Cerebellar nuclear complex (tissue), 1 donor: Measurements from ENCODE around the gene ZNF24.

Source experiments
- DNase-seq, 2 experiments: peaks; one replicate each; lab custom pipeline; 2025; lab: John Stamatoyannopoulos, UW

The ZNF24 gene

DNA sequence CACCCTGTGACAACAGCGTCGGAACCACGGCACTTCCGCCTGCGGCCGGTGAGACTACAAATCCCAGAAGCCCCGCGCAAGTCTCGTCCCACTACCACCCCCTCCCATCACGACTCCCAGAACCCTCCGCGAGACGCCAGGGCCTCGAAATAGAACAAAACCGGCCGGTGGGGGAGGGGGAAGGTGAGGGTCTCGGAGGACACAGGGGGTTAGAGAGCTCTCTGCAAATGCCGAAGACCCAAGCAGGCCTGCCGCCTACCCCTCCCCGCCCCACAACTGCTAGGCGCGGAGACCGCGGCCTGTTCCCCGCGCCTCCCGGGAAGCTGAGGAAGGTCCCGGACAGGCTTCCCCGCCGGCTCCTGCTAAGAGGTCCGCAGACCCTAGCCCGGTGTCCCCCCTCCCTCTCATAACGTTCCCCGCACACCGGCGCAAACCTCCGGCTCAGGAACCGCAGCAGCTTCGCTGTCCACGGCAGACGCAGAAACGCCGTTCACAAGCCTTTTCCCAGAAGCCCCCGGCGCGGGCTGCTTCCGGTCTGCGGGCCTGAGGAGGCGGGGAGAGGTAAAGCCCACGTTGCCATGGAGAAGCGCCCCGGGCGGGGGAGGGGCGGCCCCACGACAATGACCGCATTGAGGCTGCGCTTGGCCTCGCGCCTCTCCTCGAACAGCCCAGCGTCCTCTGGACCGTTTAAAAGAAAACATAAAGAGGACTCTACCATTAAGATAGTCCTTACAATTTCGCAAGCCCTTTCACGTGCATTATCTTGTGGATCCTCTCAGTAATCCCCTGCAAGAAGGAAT is at the start of gene ZNF24:
Gene ZNF24, minus strand, starts transcription at position 485 of the 800 bp plus-strand sequence. CDS start 3,770 bp downstream, outside the sequence.
- peak; percentile 49 to 91 for DNase-seq

DNA sequence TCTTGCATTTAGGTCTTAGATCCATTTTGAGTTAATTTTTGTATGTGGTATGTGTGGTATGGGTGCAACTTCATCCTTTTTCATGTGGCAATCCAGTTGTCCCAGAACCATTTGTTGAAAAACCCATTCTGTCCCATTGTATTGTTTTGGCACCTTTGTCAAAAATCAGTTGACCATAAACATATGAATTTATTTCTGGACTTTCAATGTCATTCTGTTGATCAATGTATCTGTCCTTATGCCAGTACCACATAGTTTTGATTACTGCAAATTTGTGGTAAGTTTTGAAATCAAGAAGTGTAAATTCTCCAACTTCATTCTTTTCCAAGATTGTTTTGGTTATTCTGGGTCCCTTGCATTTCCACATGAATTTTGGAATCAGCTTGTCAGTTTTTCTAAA is 49.5 kb upstream of the ZNF24 start:
- no peak for DNase-seq

DNA sequence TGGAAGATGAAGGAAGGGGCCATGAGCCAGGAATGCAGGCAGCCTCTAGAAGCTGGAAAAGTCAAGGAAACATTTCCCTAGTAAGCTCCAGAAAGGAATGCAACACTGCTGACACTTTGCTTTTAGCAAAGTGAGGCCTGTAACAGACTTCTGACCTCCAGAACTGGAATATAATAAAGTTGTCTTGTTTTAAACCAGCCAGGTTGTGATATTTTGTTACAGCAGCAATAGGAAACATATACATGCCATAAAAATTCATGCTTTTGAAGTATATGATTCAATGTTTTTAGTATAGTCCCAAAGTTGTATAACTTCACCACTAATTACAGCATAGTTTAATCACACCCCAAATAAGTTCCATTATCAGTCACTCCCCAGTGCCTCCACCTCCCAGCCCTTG is 48.2 kb upstream of the ZNF24 start:
- no peak for DNase-seq

DNA sequence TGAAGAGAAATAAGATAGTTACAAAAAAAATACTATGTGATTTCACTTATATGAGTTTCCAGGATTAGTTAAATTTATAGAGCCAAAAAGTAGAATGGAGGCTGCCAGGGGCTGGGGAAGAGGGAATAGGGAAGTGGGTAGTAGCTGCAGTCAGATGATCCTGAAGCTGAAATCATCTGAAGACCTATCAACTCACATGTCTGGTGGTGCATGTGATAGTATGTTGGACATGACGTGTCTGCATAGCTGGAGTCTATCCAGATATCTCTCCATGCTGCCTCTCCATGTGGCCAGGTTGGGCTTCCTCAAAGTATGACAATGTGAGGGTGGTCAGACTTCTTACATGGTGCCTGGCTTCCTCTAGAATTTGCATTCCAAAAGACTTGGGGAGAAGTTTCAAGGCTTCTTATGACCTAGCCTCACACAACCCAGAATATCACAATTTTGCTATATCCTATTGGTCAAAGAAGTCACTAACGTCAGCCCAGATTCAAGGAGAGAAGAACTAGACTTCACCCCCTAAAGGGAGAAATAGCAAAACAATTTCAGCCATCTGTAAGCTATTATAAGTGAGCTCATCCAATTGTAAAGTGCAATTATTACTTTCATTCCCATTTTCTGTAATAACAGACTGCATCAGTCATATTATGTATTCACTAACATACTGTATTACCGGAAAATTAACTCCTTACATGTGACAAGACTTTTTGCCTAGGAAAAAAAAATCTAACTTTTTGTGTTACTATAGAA is 46.9 kb upstream of the ZNF24 start:
- DNase-seq: no peak

DNA sequence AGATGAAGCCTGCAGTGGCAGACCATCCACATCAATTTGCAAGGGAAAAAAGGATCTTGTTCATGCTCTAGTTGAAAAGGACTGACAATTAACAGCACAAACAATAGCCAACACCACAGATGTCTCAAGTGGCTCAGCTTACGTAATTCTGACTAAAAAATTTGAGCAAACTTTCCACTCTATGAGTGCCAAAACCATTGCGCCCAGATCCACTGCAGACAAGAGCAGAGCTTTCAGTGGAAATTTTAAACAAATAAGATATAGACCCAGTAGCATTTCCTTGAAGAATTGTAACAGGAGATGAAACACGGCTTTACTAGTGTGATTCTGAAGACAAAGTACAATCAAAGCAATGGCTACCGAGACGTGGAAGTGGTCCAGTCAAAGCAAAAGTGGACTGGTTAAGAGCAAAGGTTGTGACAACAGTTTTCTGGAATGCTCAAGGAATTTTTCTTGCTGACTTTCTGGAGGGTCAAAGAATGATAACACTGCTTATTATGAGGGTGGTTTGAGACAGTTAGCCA is 44.9 kb upstream of the ZNF24 start:
- DNase-seq: no peak

DNA sequence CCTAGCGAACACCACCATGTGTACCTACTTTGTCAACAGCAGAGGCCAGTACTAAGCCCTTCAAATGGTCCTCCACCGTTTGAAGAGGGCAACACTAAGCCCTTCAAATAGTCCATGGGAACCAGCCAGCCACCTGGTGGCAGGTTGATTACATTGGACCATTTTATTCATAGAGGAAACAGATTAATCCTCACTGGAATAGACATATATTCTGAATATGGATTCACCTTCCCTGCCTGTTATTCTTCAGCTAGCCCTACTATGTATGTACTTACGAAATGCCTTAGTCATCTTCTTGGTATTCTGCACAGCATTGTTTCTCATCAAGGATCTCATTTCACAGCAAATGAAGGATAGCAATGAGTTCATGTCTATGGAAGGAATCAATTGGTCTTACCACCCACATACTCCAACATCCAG is 42.9 kb upstream of the ZNF24 start:
- DNase-seq: no peak

DNA sequence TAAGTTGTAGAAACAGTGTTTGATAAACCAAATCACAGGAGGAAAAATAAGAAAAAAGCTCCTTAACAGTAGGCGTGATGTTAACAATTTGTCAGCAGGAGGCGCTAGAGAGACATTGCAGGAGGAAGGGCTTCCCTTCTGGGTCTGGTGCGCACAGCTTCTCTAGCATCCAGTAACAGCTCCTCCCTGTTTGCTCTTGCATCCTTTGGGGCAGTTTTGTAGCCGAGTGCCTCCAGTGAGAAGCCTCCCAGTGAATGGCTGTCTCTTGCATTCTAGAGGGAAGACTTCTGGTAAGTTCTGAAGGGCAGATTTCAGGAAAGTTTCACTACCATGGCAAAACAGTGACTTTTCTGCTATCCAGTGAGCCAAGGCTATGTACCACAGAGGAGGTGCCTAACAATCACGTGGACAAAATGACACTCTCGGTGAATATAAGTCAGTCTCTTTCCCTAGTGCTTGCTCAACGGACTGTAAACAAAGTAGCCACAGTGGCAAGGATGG is 42.4 kb upstream of the ZNF24 start:
- DNase-seq: no peak

DNA sequence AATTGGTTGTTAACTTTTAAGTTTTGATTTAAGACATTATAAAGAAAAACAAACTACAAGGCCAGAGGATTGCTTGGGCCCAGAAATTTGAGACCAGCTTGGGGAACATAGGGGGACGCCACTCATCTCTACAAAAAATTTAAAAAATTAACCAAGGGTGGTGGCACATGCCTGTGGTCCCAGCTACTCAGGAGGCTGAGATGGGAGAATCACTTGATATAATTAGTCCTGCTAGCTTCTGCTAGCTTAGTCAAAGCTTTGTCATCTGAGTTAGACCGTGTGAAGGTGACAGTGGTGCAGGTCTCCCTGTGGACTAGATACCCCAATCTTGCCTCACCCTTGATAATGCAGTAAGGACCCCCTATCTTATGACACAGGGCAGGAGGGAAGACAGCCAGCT is 38.9 kb upstream of the ZNF24 start:
- DNase-seq: no peak

DNA sequence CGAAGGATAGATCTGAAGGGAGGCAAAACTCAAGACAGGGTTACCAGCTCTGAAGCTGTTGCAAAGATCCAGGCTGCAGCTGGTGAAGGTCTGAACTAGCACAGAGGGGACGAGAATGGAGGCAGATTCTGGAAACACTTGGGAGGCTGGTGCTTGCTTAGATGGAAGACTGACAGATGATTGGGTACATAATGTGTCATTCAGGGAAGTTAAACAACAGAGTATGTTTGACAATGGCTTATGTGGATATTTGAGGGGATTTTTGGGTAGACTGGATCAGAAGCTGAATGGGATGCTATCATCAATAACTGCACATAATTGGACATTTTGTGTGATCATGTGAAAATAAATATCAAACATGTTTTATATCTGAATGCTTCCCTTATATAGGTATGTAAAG is 35.2 kb upstream of the ZNF24 start:
- DNase-seq: no peak

DNA sequence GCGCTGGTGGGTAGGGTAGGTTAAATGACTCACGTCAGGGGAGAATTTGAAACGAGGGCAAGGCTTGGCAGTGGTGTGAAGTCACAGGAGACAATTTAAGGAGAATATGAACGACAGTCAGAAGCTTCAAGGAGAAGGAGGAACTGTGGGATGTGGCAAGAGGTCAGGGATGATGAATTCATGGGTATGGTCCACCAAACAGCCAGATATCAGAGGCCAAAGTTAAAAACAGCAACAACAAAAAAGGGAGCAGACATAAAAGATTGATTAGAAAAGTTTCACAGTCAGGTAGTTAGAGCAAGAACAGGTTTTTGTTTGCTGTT is 34.3 kb upstream of the ZNF24 start:
- no peak for DNase-seq

DNA sequence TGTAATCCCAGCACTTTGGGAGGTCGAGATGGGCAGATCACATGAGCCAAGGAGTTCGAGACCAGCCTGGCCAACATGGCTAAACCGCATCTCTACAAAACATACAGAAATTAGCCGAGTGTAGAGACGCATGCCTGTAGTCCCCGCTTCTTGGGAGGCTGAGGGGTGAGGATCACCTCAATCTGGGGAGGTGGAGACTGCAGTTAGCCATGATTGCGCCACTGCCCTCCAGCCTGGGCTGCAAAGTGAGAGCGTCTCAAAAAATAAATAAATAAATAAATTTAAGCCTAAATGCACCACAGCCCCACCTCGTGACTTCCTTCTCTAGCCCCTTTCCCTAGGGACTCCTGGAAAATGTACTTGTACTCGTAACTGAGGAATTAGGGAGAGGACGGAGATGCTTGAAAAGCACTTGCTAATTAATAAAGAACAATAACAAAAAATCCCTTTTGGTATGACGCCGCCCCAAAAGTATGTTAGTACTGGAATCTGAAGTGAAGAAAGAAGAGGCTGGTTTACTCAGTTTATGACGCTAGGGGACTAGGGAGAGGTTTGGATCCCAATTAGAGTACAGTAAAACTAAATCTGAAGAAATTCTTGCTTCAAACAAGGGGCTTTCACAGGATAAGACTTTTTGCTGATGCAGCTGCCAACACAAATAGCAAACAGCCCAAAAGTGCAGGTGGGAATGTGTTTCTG is 33.8 kb upstream of the ZNF24 start:
- no peak for DNase-seq

DNA sequence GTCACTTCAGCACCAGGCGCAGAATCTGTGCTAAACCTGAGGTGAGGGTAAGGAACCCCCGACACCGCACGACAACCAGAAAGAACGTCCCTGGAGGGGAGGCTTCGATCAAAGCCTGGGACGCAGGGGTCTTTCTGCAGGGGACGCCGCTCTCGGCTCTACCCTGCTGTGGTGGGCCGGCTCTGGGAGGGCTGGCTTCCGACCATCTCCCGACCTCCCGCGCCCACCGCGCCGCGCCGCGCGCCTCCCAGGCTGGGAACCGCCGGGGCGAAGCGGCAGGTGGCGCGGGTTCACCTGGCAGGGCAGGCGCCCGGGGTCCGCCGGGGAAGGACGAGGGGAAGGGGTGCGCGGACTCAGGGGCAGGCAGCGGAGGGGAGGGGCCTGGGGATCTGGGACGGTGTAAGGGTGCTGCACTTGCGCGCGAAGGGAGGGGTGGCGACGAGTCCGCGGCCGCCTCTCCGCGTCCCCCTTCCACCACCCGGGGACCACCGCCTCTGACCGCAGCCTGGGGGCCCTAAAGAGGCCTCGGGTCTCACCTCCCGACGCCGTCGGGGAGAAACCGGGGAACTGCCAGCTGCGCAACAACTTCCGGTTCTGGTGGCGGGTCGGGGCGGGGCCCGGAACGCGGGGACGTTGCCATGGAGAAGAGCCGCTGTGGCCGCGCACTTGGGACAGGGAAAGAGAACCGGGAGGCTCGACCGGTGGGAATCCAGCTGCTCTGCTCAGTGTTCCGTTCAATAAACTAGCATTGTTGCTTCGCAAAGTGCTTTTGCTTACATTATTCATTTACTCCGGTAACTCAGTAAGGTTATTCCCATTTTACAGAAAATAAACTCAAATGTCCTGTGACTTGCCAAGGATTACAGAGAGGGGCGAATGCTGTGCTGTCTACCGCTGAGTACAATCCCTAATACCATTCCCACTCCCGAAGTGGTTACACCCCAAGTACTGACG is 32.8 kb upstream of the ZNF24 start, which contains the start of gene ZNF396:
Gene ZNF396, minus strand, starts transcription at position 596 of the 954 bp plus-strand sequence. CDS start 3,045 bp downstream, outside the sequence.
- DNase-seq: no peak

DNA sequence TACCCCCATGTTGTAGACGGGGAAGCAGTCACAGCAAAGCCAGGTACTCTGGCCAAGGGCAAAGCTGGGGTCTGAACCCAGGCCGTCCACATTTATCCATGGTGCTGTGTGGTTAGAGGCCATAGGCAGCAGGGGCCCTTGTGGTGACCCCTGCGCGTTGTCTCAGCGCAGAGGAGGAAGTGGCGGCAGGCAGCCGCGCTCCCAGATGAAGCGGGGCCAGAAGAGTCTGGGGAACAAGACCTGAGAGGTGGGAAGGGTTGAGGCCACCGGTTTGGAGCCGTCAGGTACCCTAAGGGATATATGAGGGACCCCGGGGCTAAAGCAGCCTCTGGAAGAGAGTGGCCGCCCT is 32.1 kb upstream of the ZNF24 start:
- no peak for DNase-seq

DNA sequence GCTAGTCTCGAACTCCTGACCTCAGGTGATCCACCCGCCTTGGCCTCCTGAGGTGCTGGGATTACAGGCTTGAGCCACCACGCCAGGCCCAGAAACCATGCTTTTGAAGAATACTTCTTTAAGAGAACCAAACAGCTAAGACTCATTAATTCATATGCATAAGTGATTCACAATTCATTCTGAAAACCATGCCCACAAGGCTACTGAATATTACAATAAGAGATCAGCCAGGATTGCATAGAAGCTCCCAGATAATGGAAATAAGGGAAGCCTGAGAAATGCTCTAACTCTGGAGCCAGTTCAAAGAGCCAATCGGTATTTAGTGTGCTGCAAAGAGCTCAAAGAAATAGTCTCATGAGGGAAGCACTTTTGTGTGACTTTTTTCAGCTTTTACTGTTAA is 30.5 kb upstream of the ZNF24 start:
- no peak for DNase-seq

DNA sequence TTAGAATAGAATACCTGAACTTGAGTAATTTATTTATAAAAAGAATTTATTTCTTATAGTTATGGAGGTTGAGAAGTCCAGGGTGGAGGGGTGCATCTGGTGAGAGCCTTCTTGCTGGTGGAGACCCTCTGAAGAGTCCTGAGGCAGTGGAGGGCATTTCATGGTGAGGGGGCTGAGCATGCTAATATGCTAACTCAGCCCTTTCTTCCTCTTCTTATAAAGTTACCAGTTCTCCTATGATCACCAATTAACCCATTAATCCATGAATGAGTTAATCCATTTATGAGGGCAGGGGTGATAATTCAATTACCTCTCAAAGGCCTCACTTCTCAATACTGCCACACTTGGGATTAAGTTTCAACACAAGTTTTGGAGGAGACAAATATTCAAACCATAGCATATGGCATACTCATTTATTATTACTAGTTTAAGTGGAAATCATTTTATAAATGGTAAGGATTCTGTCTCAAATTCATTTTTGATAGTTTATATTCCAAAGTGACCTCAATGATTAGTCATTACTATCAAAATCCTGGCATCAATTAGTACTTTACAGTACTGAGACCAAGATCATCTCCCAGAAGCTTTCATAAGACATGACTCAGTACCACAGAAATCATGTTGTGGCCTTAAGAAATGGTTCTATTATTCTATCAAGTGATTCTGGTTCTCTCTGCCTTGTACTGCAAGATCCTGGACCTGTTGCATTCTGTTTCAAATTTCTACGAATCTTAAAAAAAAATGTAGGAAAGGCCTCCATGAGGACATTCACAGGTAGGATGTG is 27.4 kb upstream of the ZNF24 start:
- no peak for DNase-seq

DNA sequence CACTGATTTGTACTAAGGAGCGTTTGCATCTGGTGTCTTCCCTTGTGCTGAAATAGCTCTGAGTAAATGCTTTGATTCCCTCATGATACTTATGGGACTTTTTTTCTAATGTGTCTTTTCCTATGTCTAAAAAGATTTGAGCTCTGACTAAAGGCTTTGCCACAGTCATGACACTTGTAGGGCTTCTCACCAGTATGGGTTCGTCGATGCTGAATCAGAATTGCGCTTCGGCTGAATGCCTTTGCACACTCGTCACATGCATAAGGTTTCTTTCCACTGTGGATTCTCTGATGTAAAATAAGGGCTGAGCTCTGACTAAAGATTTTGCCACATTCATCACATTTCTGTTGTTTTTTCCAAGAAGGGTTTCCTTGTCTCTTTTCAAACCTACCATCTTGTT is 24.9 kb upstream of the ZNF24 start:
- no peak for DNase-seq

DNA sequence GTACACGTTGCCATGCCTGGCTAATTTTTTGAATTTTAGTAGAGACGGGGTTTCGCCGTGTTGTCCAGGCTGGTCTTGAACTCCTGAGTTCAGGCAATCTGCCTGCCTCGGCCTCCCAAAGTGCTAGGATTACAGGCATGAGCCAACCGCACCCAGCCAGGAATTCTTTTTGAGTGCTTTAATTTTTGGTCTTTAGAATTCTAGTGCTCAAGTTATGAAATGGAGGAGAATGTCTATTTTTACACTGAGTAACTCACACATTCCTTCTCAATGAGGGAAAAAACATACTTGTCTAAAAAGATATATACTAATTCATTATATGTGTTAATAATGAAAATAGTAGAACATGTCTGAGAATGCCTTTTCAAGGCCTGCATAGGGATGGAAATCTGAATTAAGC is 24.4 kb upstream of the ZNF24 start:
- no peak for DNase-seq

DNA sequence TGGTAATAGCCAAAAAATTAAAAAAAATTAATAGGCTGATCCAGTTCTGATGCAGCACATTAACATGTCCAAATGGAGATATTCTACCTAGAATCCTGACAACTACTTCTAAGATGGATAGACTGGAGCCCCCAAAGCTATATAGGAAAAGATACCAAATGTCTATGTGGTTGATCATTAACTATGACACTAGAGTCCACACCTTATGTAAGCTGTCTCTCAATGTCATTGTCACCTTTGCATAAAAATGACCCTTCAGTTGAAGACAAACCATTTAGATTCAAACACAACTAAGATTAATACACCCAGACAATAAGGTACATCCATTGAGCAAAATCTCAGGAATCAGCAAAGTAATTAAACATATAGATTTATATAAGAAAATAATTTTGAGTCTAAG is 18.3 kb upstream of the ZNF24 start:
- DNase-seq: no peak

DNA sequence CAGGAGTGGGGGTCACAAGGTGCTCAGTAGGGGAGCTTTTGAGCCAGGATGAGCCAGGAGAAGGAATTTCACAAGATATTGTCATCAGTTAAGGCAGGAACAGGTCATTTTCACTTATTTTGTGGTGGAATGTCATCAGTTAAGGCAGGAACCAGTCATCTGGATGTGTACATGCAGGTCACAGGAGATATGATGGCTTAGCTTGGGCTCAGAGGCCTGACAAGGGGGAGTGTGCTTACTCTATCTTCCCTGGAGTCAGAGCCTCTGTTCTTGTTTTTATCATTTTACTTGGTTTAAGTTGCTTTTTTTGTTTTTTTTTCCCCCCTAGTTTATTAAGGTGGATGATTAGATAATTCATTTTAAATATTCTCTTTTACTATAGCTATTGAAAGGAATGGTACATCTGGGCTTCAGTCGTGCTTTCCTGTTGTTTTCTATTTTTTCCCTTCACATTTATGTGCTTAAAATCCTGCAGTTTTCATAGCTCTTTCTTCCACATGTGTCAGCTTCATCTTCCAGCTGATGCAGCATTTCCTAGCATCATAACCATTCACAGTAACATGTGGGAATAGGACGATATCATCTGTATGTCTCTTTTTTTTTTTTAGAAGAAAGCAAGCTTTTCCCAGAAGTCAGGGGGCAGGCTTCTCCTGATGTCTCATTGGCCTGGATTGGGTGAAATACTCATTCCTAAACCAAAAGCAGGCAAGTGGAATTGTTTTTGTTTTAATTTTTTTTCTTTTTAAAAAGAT is 17.5 kb upstream of the ZNF24 start:
- DNase-seq: no peak

DNA sequence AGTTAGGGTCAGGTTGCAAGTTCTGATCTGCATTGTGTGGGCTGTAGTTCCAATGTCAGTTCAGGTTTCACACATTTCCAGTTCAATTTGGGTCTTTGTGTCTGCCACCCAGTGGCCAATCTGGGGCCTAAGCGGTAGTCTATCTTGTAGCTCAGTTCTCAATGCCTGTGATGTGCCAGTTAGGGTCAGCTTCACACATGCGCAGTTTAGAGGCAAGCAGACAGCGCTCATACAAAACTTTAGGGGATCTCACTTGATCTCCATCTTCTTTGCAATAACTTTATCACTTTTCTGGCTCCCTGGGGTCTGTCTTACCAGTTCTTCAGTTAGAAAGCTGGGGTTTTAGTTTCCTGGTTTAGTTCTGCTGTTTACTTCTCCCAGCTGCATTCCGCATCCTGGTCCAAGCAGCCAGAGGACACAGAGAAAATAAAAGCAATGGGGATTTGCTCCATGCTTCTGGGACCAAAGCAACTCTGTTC is 11.0 kb upstream of the ZNF24 start:
- peak; percentile 11 to 48 for DNase-seq
